Glutamatergic neuron (in vitro differentiated cells): Measurements from ENCODE around the gene AGAP3. TPM values are rescaled to one million over a fixed set of nuclear protein-coding genes. Genes with fewer than 3 reads are reported as not detected.
A peak's percentile ranks its signal among the peaks of the same experiment; 100 is the strongest.

ENCODE experiments used
- DNase-seq: peaks from one replicate; pipeline ENCODE4 v3.0.0; 2022
- H3K27ac Mint-ChIP-seq: one replicate; pipeline ENCODE4 v1.8.0; 2020; ENCODE audit warnings: mild to moderate bottlenecking, mixed read lengths, inconsistent platforms; ENCODE audit not compliant: unreplicated experiment
- H3K27me3 Mint-ChIP-seq: one replicate; pipeline ENCODE4 v1.8.0; 2020; ENCODE audit warnings: mild to moderate bottlenecking, moderate library complexity, mixed read lengths, inconsistent platforms; ENCODE audit not compliant: unreplicated experiment
- H3K36me3 Mint-ChIP-seq: one replicate; pipeline ENCODE4 v1.8.0; 2020; ENCODE audit warnings: mild to moderate bottlenecking, mixed read lengths, inconsistent platforms; ENCODE audit not compliant: unreplicated experiment
- H3K4me1 Mint-ChIP-seq: one replicate; pipeline ENCODE4 v1.8.0; 2020; ENCODE audit warnings: mild to moderate bottlenecking, low read depth, mixed read lengths, inconsistent platforms; ENCODE audit not compliant: unreplicated experiment
- H3K4me3 Mint-ChIP-seq: one replicate; pipeline ENCODE4 v1.8.0; 2020; ENCODE audit warnings: mild to moderate bottlenecking, mixed read lengths, inconsistent platforms; ENCODE audit not compliant: unreplicated experiment
- H3K9me3 Mint-ChIP-seq: one replicate; pipeline ENCODE4 v1.8.0; 2020; ENCODE audit warnings: mild to moderate bottlenecking, moderate library complexity, mixed read lengths, inconsistent platforms; ENCODE audit not compliant: unreplicated experiment
- CTCF ChIP-seq: fragments of 200-600 bp; sonication (generic); IDR thresholded peaks from one replicate; pipeline ENCODE4 v1.5.0; 2021; ENCODE audit not compliant: partially characterized antibody, unreplicated experiment
- total RNA-seq: library from RNA; stranded (reverse); fragmentation: NEBNext Ultra II Directional; extraction: Animal tissue kit (Norgen Biotek cat#: 25700); gene quantifications from one replicate; pipeline ENCODE4 v1.2.1, GENCODE V29; 2021; ENCODE audit not compliant: unreplicated experiment

Gene AGAP3
- total RNA-seq, 1 donor from 2014 or later = 406 TPM

DNA sequence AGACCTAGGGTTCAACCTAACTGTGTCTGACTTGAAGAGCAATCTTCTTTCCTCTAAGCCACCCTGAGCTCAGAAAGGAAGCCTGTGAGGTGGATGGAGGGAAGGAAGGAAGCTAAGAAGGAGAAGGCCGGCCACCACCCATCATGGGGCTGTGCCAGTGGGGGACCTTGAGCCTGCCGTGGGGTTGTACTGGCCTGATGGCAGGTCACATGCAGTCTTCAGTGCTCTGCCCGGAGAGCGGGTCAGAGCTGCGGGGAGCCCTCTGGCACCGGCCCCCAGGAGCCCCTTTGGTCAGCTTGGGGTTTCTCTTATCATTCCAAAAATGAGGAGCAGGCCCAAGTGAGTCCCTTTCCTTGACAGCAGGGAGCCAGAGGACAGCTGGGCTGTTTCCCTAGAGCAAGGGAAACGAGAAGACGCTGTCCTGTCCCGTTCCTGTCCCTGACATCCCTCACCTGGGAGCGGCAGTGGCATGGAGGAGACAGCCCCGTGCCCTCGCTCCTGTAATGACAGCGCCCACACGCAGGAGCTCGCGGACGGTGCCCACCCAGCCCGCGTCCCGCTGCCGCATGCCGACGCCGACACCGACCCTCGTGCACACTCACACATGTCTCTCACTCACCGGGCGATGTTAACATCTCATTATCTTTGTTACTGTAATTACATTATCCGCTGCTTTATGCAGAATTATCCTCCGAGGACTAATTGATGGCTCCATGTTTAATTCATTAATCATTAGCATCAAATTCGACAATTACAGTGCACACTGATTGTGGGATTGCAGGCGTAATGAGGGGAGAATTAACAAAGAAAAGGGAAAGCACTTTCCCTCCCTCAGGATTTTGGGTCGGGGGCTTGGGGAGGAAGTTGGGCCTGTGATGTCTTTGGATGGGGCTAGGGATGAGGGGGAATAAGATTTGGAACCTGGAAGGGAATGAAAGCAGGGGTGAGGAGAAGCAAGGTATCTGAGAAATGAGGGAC, 49.9 kb downstream of the AGAP3 start:
- TF ChIP-seq CTCF = no peak
- Mint-ChIP-seq H3K27ac (peak overlapping the region; percentile 62), H3K27me3 (peaks cover 22% of the 10 kb centered on the region), H3K9me3 (peaks cover 27% of the 10 kb centered on the region), H3K4me1 (peaks cover 17% of the 10 kb centered on the region), H3K4me3 (no peak overlapping the region), H3K36me3 (no peaks in the 10 kb centered on the region)
- DNase-seq = peak; percentile 13

GRCh38 chr7:151137076-151137675, 50.9 kb downstream of the AGAP3 start:
- peaks cover 27% of the 10 kb centered on the region for H3K9me3 Mint-ChIP-seq
- H3K4me3 Mint-ChIP-seq = no peak overlapping the region
- H3K27me3 Mint-ChIP-seq = peaks cover 25% of the 10 kb centered on the region
- H3K36me3 Mint-ChIP-seq = no peaks in the 10 kb centered on the region
- H3K27ac Mint-ChIP-seq = no peak overlapping the region
- peaks cover 17% of the 10 kb centered on the region for H3K4me1 Mint-ChIP-seq
- TF ChIP-seq CTCF = no peak
- DNase-seq = peak; percentile 38

DNA sequence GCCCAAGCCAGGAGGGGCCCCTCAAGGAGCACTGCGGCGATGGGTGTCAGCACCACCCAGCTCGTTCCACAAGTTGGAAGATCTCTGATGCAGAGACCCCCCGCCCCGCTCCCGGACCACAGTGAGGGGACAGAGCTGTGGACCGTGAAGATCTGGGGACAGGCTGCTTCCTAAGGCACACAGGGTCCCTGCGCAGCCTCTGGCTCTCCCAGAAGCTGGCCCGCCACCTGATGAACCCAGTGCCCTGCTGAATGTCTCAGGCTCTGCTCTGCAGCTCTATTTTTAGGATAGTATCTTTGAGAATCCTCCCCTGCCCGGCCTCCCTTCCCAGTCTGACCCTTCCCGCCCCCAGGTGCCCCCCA, 51.5 kb downstream of the AGAP3 start:
- H3K4me1 Mint-ChIP-seq = peaks cover 20% of the 10 kb centered on the region
- H3K9me3 Mint-ChIP-seq = peaks cover 28% of the 10 kb centered on the region
- H3K36me3 Mint-ChIP-seq = no peaks in the 10 kb centered on the region
- H3K4me3 Mint-ChIP-seq = no peak overlapping the region
- no peak for TF ChIP-seq CTCF
- no peak overlapping the region for H3K27ac Mint-ChIP-seq
- peaks cover 24% of the 10 kb centered on the region for H3K27me3 Mint-ChIP-seq
- no peak for DNase-seq

- TF ChIP-seq CTCF = no peak
- Mint-ChIP-seq H3K36me3 (no peaks in the 10 kb centered on the region), H3K27ac (no peak overlapping the region), H3K4me3 (no peak overlapping the region), H3K9me3 (peaks cover 27% of the 10 kb centered on the region), H3K27me3 (peaks cover 24% of the 10 kb centered on the region), H3K4me1 (peaks cover 20% of the 10 kb centered on the region)
- peak; percentile 55 for DNase-seq
Measured at GRCh38 chr7:151138153-151138851, 52.0 kb downstream of the AGAP3 start.
